HG03066 (cell line): ENCODE data around the gene LARGE1.

Source experiments
- ATAC-seq: cut with Tn5 transposase; IDR thresholded peaks from one replicate; pipeline ENCODE4 v1.9.1; 2021; ENCODE audit warnings: low read depth; ENCODE audit not compliant: unreplicated experiment

The LARGE1 gene

DNA sequence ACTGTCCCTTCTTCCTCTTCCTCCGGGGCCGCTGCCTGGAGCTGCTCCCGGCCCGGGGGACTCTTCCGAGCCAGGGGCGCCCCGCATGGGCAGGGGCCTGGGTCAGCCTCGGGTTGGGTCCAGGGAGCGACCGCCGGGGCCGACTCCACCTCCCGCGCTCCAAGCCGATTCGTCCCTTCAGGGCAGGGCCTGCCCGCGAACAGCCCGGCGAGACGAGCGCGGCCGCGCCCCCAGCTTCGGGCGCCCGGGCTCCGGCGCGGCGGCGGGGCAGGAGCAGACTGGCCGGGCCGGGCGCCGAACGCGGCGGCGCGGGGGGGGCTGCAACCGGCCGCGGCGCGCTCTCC, at the start of gene LARGE1:
Gene LARGE1, minus strand, starts transcription at position 280 of the 344 bp plus-strand sequence.
- ATAC-seq, result peak; percentile 15

DNA sequence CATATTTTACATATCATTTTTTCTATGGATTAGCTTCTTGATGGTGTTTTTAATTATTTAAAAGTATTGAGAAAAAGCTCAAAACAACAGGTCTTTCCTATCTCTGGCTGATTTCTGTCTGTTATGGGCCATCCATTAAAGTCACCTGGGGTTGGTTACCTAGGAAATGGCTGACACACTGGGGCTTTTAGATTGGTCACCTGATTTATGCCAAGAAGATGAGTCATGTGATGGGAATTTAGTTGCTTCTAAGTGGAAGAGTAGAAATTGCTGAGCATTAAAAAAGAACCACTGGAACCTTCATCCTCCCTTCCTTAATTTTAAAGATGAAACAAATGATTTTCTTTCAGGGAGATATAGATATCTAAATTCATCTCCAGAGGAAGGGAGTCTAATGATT, 48.8 kb upstream of the LARGE1 start:
- no peak for ATAC-seq

DNA sequence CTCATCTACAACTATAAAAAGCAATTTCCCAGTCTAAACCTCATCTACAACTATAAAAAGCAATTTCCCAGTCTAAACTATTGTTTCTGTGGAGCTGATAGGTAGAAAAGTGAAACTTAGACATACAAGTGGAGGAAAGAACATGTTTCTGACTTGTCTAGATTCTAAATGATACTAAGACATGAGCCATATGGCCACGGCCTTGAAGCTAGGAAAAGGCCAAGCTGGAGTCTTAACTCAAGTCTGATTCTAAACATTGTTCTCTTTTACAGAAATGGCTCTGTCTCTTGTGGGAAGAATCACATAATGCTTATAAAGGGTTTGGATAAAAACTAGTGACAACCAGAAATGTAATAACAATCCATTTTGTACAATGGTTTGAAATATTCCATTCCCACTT, 43.8 kb upstream of the LARGE1 start:
- ATAC-seq, result no peak

DNA sequence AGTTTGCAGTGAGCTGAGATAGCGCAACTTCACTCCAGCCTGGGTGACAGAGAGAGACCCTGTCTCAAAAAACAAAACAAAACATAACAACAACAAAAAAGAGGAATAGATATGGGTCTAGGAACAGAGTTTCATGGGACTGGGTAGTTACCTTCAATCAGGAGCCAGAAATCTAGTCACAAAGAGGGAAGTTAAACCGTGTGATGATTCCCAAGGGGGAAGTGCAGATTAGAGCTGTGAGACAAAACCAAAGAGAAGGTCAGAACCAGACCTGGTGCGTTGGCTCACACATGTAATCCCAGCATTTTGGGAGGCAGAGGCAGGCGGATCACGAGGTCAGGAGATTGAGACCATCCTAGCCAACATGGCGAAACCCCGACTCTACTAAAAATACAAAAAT, 42.1 kb upstream of the LARGE1 start:
- ATAC-seq, result no peak

DNA sequence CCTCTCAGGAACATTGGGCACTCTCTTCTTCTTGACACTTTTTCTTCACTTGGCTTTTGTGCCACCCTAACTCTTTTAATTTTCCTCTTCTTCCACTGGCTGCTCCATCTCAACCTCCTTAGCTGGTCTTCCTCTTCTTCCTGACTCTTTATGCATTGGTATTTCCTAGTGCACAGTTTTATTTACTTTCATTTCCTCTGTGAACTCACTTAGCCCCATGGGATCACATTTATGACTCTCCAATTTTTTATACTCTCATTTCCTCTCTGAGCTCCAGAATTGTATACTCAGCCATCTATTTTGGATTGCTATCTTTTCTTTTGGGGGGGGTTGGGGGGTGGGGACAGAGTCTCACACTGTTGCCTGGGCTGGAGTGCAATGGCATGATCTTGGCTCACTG, 38.5 kb upstream of the LARGE1 start:
- no peak for ATAC-seq

GRCh38 chr22:33957086-33957485, 36.8 kb upstream of the LARGE1 start:
- ATAC-seq, result no peak

GRCh38 chr22:33952776-33953175, 32.5 kb upstream of the LARGE1 start:
- no peak for ATAC-seq

DNA sequence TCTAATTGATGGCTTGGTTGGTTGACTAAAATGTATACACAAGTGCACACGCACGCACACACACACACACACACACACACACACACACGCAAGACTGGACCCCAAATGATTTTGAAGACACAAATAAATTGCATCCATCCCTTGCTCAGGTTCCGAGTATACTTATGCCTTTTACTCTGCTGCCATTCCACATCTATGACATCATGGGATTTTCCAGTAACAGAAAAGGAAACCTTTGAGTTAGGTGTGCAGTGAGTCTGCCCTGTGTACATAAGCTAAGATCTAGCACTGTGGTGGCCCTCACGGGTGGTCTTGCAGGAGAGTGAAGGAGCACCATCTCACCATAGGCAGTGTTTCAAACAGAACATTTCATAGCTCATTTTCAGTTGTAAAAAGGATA, 20.5 kb upstream of the LARGE1 start:
- ATAC-seq, result no peak

DNA sequence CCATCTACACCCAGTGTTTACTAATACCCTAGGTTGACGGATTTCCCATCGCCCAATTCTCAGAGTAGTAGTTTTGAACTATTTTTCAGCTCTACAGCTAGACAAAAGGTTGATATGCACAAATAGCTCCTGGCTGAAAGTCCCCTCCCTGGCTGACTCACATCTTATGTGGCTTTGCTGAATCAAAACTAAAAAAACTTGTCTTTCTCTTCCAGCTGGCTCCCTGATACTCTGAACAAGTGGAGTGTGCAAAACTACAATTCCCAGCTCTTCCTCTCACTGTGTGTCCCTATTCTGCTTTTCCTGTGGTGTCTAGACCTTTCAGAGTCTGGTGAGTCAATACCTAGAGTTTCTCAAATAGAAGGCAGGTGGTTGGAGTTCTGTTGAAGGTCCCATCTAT, 12.7 kb upstream of the LARGE1 start:
- no peak for ATAC-seq

DNA sequence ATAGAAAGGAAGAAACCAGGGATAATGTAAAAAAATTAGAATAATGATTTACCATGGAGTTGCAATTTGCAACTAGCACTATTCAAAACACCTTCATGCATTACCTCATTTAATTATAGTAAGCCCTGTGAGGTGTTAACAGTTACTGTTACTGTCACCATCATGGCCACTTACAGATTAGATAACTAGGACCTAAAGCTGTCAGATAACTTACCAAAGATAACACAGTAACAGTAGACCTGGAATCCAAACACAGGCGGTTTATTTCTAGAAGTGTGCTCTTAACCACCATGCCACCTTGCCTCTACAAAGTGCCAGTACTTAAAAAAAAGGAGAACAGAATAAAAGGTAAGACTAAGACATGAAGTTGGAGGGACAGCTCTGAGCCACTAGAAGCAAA, 11.1 kb upstream of the LARGE1 start:
- no peak for ATAC-seq

DNA sequence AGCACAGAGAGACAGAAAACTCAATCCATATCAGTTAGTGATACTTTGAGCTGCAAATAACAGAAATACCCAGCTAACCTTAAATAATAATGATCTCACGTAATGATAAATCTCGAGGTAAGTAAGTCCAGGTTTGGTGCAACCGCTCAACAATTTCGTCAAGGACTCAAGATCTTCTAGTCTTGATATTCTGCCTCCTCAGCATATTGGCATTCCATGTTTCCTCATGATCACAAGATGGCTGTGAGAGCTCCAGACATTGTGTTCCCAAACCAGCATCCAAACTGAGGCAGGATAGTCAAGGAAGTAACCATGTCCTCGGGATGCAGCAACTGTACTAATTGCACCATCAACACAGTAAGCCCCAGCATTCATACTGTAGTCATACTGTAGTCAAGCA, 7.5 kb upstream of the LARGE1 start:
- ATAC-seq, result no peak

DNA sequence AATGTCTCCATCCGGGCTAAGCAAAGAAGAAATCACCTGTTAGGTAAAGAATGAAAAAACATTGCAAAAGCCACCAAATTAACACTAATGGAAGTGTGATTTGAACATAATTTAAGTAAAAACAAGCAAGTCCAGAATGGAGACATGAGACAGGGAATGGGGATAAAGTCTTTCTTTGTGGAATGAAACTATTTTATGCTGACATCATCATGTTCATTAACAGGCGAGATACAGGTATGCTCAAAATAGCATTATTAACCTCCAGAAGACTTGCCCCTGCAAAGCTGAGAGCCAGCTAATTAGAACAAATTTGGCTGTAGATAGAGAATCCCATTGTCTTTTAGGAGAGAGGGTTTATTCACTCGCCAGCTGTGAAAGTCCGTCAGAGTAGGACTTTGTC, 4.9 kb upstream of the LARGE1 start:
- ATAC-seq, result no peak

- no peak for ATAC-seq
Observed at GRCh38 chr22:33923660-33924246, 3.5 kb upstream of the LARGE1 start.

- ATAC-seq, result no peak
Observed at GRCh38 chr22:33923033-33923432, 2.8 kb upstream of the LARGE1 start.

GRCh38 chr22:33922349-33922681, 2.0 kb upstream of the LARGE1 start:
- ATAC-seq, result no peak

DNA sequence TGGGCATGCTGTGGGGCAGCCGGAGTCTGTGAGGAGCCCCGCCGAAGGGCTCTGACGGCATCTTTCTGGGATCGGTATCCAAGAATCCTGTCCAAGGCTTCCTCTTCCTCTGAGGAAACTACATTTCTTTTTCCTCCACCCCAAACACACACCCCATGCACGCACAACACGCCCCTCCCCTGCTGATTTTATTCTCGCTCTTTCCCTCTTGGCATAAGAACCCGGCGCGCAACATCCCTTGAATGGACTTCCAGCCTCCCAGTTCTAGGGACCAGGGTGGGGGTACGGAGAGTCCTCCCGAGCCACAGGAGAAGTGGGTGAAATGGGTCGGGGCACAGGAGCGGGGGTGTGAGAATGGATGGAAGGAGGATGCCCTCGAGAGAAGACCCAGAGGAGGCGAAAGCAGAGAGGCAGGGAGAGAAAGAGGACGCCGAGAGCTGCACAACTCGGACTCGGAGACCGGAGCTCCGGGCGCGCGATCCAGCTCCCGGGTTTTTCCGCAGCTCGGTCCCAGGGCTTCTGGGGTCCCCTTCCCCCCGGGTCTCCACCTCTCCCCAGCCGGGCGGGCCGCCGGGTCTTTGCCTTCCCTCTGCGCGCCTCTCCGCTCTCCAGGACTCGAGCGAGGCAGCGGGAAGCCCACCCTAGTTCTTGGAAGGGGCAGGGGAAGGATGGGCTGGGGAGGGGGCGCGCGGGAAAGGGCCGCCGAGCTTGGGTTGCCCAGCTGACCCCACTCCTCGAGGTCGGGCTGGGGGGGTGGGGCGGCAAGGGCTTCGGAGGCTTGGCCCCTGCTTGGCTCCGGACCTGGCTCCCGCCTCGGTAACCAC, 1.5 kb upstream of the LARGE1 start:
- ATAC-seq, result no peak

- ATAC-seq, result peak; percentile 63
Observed at GRCh38 chr22:33920927-33921524, 750 bp upstream of the LARGE1 start.

GRCh38 chr22:33919391-33920196, 682 bp downstream of the LARGE1 start:
- ATAC-seq, result no peak

DNA sequence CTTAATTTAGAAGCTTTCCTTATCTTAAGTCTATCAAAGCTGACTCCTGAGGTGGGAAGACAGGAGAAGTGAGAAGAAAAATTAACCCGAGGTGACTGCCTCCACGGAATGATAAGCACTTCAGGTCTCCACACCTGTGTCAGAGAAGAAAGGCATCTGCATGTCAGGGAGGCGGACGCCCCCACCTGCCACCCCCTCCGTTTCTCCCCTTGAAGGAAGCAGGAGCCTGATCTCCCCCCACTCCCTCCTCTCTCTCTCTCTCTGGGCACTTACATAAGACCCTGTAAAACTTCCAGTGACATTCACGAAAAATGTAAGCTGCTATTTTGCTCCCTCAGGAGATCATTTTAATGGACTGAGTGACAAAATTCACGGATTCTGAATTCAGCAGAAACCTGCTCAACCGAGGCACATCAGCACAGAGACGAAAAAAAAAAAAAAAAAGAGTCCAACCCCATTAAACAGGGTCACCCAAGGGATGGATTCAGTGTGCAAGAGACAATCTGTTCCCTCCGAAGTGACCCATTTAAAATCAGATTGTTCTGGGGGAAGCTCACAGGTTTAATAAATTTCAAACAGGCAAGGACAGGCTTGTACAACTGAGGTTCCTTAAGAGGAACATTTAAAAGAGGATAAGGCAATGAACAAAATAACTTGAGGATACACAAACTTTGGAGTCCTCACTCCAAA, 1.5 kb downstream of the LARGE1 start:
- no peak for ATAC-seq

DNA sequence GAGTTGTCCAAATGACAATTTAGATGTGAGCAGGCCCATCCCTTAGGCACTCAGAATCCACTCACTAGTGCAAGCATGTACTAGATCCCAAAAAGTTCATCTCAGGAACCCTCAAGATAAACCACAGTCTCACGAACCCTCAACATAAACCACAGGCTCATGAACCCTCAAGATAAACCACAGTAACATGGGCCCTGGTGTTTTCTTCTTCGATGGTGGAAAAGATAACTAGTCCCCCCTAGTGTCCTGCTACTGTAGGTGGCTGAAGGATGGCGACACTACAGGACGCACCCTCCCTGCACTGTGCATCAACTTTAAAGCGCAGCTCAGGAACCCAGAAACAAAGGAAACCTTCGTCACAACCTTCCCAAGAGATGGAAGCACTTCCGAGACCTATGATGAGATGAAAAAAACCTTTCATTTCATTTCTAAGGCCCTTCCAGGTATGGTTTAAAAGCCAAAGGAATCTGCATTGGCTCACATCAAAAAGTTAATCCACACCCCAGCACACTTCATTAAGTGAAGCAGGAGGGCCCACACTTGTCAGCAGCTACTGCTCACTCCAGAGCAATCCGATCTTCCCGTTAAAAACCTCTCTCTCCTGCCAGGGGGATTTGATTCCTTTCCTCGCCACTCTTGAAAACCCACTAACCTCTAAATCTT, 2.4 kb downstream of the LARGE1 start:
- no peak for ATAC-seq
